Ovary (tissue), 3 donors: ENCODE data around the gene USH2A.

ENCODE experiments used
- POLR2A ChIP-seq: fragments of 450-650 bp; IDR thresholded peaks from one replicate; pipeline ENCODE4 v1.6.1; 2017; ENCODE audit warnings: antibody characterized with exemption, mild to moderate bottlenecking, moderate library complexity
- TF ChIP-seq, protein P1 (sequence below), 3 donors: fragments of 450-650 bp in 2 of 3; fragments of 200-600 bp in 1 of 3; IDR thresholded peaks; one replicate each; pipeline versions ENCODE4 v1.5.1 to v1.8.0; 2016 to 2022; ENCODE audit warnings: antibody characterized with exemption in 3 of 3, mild to moderate bottlenecking in 1 of 3
- donor health status: DM: no; HTN: no; CAD: no.

DNA sequence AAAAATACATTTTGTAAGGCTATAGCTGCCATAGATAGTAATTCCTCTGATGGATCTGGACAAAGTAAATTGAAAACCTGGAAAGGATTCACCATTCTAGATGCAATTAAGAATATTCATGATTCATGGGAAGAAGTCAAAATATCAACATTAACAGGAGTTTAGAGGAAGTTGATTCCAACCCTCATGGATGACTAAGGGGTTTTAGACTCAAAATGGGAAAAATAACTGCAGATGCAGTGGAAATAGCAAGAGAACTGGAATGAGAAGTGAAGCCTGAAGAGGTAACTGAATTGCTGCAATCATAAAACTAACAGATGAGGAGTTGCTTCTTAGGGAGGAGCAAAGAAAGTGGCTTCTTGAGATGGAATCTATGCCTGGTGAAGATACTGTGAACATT, 625.4 kb downstream of the USH2A start:
- TF ChIP-seq POLR2A, result no peak
- TF ChIP-seq, protein P1, sequence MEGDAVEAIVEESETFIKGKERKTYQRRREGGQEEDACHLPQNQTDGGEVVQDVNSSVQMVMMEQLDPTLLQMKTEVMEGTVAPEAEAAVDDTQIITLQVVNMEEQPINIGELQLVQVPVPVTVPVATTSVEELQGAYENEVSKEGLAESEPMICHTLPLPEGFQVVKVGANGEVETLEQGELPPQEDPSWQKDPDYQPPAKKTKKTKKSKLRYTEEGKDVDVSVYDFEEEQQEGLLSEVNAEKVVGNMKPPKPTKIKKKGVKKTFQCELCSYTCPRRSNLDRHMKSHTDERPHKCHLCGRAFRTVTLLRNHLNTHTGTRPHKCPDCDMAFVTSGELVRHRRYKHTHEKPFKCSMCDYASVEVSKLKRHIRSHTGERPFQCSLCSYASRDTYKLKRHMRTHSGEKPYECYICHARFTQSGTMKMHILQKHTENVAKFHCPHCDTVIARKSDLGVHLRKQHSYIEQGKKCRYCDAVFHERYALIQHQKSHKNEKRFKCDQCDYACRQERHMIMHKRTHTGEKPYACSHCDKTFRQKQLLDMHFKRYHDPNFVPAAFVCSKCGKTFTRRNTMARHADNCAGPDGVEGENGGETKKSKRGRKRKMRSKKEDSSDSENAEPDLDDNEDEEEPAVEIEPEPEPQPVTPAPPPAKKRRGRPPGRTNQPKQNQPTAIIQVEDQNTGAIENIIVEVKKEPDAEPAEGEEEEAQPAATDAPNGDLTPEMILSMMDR (IDR thresholded peaks at IDR 0.05), result no peak
